Measurements from ENCODE around the gene CFAP221. TPM values are rescaled to one million over a fixed set of nuclear protein-coding genes. Genes with fewer than 3 reads are reported as not detected.

Gene CFAP221
- total and polyA plus RNA-seq, 10 of the 15 experiments (the other 5 are each of a cell fraction or from before 2014, with no cell fraction given): not detected

- ChIA-PET RAD21 (ENCODE audit: unreplicated experiment) (no interaction called here), CTCF (no interaction called here), SMC1A (ENCODE audit: uncharacterized antibody, unreplicated experiment) (no interaction called here), POLR2A (no interaction called here)
- intact Hi-C loops (cut with micrococcal nuclease; ENCODE audit: unreplicated experiment) (no loop called here), in situ Hi-C loops (cut with MboI) (no loop called here)
- no TSS peak for BruUV-seq (replicated peaks)
- no peaks in the 10 kb centered on the region for H3K9me3 ChIP-seq (replicated peaks; ENCODE audit: control insufficient read depth, insufficient read depth, low read length)
- no peak for FAIRE-seq
- H3K4me3 ChIP-seq: no peak overlapping the region
- H4K20me1 ChIP-seq (ENCODE audit: control insufficient read depth, insufficient read depth): no peaks in the 10 kb centered on the region
- H3K36me3 ChIP-seq (ENCODE audit: control insufficient read depth in 2 of 2, insufficient read depth in 2 of 2, low read length in 1 of 2): no peaks in the 10 kb centered on the region
- no peaks in the 10 kb centered on the region; a peak in 2 of 4 replicates for H3K27me3 ChIP-seq (replicated peaks in 1 of 2; ENCODE audit: control insufficient read depth in 2 of 2, insufficient read depth in 2 of 2, low read length in 1 of 2)
- no peak overlapping the region for H3K4me2 ChIP-seq (ENCODE audit: control insufficient read depth, insufficient read depth)
- H2AFZ ChIP-seq (ENCODE audit: control insufficient read depth, low read depth, low read length): no peak overlapping the region
- ATAC-seq: no peak
- no peaks in the 10 kb centered on the region for H3K79me2 ChIP-seq (ENCODE audit: control insufficient read depth, insufficient read depth, low read length)
- no peaks in the 10 kb centered on the region for H3K4me1 ChIP-seq (ENCODE audit: control insufficient read depth, insufficient read depth, low read length)
- H3K27ac ChIP-seq (ENCODE audit: control insufficient read depth, insufficient read depth): no peak overlapping the region
- TF ChIP-seq ASH2L (IDR thresholded peaks at IDR 0.05; ENCODE audit: borderline replicate concordance, low read depth) (no peak), MTA3 (IDR thresholded peaks at IDR 0.05; ENCODE audit: borderline replicate concordance, low read length) (no peak), YY1 (IDR thresholded peaks at IDR 0.05; ENCODE audit: low read depth, low read length) (no peak), RAD21 (IDR thresholded peaks at IDR 0.05; ENCODE audit: insufficient read depth, low read depth, low read length) (no peak), RAD51 (IDR thresholded peaks at IDR 0.05) (no peak), ZNF384 (IDR thresholded peaks at IDR 0.05; ENCODE audit: borderline replicate concordance, low read depth, low read length) (no peak), RELB (IDR thresholded peaks at IDR 0.05; ENCODE audit: low read depth) (no peak), FOXM1 (IDR thresholded peaks at IDR 0.05; ENCODE audit: low read depth, low read length) (no peak), ZNF687 (IDR thresholded peaks at IDR 0.05) (no peak), CHD2 (IDR thresholded peaks at IDR 0.05; ENCODE audit: borderline replicate concordance, low read depth, low read length) (no peak)
- H3K9ac ChIP-seq (ENCODE audit: control insufficient read depth, insufficient read depth, low read length): no peak overlapping the region
- 32% methylated on average over 4 of the region's 4 CpGs for whole genome bisulfite sequencing (ENCODE audit: insufficient coverage, insufficient replicate concordance, low lambda C conversion rate, missing lambda C conversion rate)
- no peak for DNase-seq (ENCODE audit: low read depth, low spot score)
These were observed 60.8 kb downstream of the CFAP221 start for GRCh38 chr2:119605096-119605495.
